Gastroesophageal sphincter (tissue), 3 donors: ENCODE data around the gene SUV39H2.

Source experiments
- EP300 ChIP-seq: sonication (generic); formaldehyde crosslinking; IDR thresholded peaks from one replicate; pipeline ENCODE4 v1.6.1; 2017; ENCODE audit warnings: antibody characterized with exemption, mild to moderate bottlenecking
- POLR2A ChIP-seq, 2 donors: fragments of 450-650 bp; IDR thresholded peaks; one replicate each; pipeline ENCODE4 v1.6.1; 2017; ENCODE audit warnings: antibody characterized with exemption in 2 of 2, mild to moderate bottlenecking in 2 of 2, moderate library complexity in 1 of 2
- POLR2AphosphoS5 ChIP-seq: sonication (generic); formaldehyde crosslinking; IDR thresholded peaks from one replicate; pipeline ENCODE4 v1.6.1; 2017; ENCODE audit warnings: antibody characterized with exemption
- TF ChIP-seq, protein P1 (sequence below), 4 experiments: fragments of 200-600 bp in 2 of 4; fragments of 450-650 bp in 2 of 4; sonication (generic) in 1 of 4; IDR thresholded peaks; one replicate each; pipeline ENCODE4 v1.5.1; 2017 to 2019; ENCODE audit warnings: antibody characterized with exemption in 4 of 4, mild to moderate bottlenecking in 2 of 4, moderate library complexity in 2 of 4

DNA sequence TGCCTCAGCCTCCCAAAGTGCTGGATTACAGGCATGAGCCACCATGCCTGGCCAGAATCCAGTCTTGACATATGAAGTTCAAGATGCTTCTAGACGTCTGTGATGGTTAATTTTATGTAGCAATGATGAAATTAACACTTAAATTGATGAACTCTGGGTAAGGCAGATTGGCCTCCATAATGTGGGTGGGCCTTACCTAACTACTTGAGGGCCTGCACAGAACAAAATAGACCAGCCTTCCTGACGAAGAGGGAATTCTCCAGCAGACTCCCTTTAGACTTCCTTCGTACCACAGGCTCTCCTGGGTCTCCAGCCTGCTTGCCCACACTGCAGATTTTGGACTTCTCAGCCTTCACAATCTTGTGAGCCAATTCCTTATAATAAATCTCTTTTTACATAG lies 45.6 kb upstream of the SUV39H2 start:
- TF ChIP-seq POLR2AphosphoS5 (no peak), POLR2A (IDR thresholded peaks at IDR 0.05) (no peak), EP300 (no peak)
- TF ChIP-seq, protein P1, sequence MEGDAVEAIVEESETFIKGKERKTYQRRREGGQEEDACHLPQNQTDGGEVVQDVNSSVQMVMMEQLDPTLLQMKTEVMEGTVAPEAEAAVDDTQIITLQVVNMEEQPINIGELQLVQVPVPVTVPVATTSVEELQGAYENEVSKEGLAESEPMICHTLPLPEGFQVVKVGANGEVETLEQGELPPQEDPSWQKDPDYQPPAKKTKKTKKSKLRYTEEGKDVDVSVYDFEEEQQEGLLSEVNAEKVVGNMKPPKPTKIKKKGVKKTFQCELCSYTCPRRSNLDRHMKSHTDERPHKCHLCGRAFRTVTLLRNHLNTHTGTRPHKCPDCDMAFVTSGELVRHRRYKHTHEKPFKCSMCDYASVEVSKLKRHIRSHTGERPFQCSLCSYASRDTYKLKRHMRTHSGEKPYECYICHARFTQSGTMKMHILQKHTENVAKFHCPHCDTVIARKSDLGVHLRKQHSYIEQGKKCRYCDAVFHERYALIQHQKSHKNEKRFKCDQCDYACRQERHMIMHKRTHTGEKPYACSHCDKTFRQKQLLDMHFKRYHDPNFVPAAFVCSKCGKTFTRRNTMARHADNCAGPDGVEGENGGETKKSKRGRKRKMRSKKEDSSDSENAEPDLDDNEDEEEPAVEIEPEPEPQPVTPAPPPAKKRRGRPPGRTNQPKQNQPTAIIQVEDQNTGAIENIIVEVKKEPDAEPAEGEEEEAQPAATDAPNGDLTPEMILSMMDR (IDR thresholded peaks at IDR 0.05): no peak
